ENCODE measurements around the gene MKRN2OS.

DNA sequence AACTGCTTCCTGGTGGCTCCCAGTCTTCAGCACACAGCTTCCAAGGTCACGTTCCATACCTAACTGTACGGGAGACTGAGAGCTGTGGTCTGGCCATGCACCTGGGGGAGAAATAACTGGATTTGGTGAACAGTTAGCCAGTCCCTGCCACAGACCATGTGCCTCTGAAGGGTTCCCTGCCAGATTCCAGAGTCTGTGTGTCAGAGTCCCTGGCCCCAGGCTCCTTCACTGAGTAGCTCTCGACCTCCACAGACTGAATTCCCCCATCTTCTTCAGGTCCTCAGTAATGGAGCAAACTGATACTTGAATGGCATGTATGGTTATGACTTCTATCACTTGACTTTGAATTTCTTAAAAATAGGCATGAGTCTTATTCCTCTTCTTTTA is 17.5 kb downstream of the MKRN2OS start:
- TF ChIP-seq, protein P1, sequence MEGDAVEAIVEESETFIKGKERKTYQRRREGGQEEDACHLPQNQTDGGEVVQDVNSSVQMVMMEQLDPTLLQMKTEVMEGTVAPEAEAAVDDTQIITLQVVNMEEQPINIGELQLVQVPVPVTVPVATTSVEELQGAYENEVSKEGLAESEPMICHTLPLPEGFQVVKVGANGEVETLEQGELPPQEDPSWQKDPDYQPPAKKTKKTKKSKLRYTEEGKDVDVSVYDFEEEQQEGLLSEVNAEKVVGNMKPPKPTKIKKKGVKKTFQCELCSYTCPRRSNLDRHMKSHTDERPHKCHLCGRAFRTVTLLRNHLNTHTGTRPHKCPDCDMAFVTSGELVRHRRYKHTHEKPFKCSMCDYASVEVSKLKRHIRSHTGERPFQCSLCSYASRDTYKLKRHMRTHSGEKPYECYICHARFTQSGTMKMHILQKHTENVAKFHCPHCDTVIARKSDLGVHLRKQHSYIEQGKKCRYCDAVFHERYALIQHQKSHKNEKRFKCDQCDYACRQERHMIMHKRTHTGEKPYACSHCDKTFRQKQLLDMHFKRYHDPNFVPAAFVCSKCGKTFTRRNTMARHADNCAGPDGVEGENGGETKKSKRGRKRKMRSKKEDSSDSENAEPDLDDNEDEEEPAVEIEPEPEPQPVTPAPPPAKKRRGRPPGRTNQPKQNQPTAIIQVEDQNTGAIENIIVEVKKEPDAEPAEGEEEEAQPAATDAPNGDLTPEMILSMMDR (IDR thresholded peaks at IDR 0.05; ENCODE audit: low read depth, low read length, missing input control) = no peak
- TF ChIP-seq EGR1 (IDR thresholded peaks at IDR 0.05; ENCODE audit: low read depth in 2 of 2) (no peak), TAF1 (conservative IDR thresholded peaks at IDR 0.05) (no peak)
- TF ChIP-seq, protein P2, sequence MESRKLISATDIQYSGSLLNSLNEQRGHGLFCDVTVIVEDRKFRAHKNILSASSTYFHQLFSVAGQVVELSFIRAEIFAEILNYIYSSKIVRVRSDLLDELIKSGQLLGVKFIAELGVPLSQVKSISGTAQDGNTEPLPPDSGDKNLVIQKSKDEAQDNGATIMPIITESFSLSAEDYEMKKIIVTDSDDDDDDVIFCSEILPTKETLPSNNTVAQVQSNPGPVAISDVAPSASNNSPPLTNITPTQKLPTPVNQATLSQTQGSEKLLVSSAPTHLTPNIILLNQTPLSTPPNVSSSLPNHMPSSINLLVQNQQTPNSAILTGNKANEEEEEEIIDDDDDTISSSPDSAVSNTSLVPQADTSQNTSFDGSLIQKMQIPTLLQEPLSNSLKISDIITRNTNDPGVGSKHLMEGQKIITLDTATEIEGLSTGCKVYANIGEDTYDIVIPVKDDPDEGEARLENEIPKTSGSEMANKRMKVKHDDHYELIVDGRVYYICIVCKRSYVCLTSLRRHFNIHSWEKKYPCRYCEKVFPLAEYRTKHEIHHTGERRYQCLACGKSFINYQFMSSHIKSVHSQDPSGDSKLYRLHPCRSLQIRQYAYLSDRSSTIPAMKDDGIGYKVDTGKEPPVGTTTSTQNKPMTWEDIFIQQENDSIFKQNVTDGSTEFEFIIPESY (IDR thresholded peaks at IDR 0.05) = no peak
- TF ChIP-seq, protein P3, sequence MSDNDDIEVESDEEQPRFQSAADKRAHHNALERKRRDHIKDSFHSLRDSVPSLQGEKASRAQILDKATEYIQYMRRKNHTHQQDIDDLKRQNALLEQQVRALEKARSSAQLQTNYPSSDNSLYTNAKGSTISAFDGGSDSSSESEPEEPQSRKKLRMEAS (IDR thresholded peaks at IDR 0.05) = no peak

All from liver (tissue), 3 donors.